ENCODE data around the gene TEX55. TPM values are rescaled to one million over a fixed set of nuclear protein-coding genes. Genes with fewer than 3 reads are reported as not detected.
"Not testable (repeated sequence)": the region's sequence is repeated elsewhere in the genome, so short reads cannot be mapped to it uniquely, and the experiment has no call there.

Gene TEX55
- total RNA-seq, 4 donors from 2014 or later, result not detected

DNA sequence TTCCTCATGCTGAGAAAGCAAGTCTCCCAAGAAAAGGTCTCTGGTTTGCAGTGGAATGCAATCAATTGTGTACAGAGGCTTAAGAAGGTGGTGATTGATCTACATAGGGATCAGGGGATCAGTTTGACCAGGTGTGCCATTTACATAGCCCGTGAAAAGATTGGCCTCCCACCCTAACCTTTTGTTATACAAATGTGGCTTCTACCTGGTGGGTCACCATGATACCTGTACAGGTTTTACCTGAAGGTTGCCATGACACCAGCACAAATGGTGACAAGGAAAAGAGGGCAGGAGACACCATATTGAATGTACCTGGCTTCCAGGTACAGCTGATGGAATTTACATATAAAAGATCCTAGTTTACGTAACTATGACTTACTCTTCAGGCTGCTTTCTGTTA lies 25.5 kb upstream of the TEX55 start:
- intact Hi-C loops (cut with DNase I), result no loop called here
- TF ChIP-seq, protein P1, sequence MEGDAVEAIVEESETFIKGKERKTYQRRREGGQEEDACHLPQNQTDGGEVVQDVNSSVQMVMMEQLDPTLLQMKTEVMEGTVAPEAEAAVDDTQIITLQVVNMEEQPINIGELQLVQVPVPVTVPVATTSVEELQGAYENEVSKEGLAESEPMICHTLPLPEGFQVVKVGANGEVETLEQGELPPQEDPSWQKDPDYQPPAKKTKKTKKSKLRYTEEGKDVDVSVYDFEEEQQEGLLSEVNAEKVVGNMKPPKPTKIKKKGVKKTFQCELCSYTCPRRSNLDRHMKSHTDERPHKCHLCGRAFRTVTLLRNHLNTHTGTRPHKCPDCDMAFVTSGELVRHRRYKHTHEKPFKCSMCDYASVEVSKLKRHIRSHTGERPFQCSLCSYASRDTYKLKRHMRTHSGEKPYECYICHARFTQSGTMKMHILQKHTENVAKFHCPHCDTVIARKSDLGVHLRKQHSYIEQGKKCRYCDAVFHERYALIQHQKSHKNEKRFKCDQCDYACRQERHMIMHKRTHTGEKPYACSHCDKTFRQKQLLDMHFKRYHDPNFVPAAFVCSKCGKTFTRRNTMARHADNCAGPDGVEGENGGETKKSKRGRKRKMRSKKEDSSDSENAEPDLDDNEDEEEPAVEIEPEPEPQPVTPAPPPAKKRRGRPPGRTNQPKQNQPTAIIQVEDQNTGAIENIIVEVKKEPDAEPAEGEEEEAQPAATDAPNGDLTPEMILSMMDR (IDR thresholded peaks at IDR 0.05), result no peak
- no peak for TF ChIP-seq POLR2A (IDR thresholded peaks at IDR 0.05)
- Histone ChIP-seq H3K4me1 (no peaks in the 10 kb centered on the region), H3K36me3 (no peaks in the 10 kb centered on the region), H3K4me3 (no peak overlapping the region), H3K27me3 (no peaks in the 10 kb centered on the region), H3K9me3 (peaks cover 0 to 27% (median 13%) of the 10 kb centered on the region in 3 donors), H3K27ac (no peak overlapping the region)
- 47 to 70% methylated on average over 2 of the region's 2 CpGs for WGBS, 2 donors
- no peak for DNase-seq

DNA sequence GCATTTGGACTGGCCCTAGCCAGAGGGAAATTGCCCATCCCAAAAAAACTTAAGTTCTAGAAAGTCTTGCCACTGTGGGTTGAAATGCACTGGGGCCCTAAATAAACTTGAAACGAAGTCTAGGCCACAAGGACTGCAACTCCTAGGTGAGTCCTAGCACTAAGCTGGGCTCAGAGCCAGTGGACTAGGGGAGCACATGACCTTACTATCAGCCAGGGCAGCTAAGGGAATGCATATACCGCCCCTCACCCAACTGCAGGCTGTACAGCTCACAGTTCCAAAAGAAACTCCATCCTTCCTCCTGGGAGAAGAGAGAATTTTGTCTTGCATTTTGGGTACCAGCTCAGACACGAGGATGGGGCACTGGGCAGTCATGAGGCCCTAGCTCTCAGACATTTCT lies 23.6 kb upstream of the TEX55 start:
- Histone ChIP-seq H3K4me1 (no peaks in the 10 kb centered on the region), H3K27ac (no peak overlapping the region), H3K27me3 (no peaks in the 10 kb centered on the region), H3K9me3 (peaks cover 0 to 22% (median 9%) of the 10 kb centered on the region in 3 donors), H3K36me3 (no peaks in the 10 kb centered on the region), H3K4me3 (no peak overlapping the region)
- DNase-seq, result no peak
- intact Hi-C loops (cut with DNase I), result no loop called here
- 33% methylated on average over 2 to 3 of the region's 3 CpGs for WGBS, 2 donors
- TF ChIP-seq POLR2A (IDR thresholded peaks at IDR 0.05), result no peak
- TF ChIP-seq, protein P1 (IDR thresholded peaks at IDR 0.05), result no peak

DNA sequence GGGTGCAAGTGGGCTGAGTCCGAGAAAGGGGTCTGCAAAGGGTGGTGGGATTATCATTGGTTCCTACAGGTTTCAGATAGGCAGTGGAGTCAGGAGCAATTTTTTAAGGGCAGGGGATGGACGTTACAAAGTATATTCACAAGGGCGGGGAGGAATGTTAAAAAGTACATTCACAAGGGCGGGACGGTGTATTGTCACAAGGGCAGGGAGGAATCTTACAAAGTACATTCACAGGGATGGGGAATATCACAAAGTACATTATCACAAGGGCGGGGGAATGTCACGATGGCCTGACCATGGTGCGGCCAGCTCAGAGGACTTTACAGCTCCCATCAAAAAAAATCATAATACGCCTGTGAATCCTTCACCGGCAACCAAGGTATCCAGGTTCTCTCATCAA lies 20.6 kb upstream of the TEX55 start:
- Histone ChIP-seq H3K36me3 (no peaks in the 10 kb centered on the region), H3K4me1 (no peaks in the 10 kb centered on the region), H3K9me3 (no peaks in the 10 kb centered on the region), H3K27me3 (no peaks in the 10 kb centered on the region), H3K4me3 (no peak overlapping the region), H3K27ac (no peak overlapping the region)
- no peak for TF ChIP-seq POLR2A (IDR thresholded peaks at IDR 0.05)
- DNase-seq, result no peak
- intact Hi-C loops (cut with DNase I), result no loop called here
- WGBS, 2 donors, result 88 to 91% methylated on average over 10 of the region's 10 CpGs

DNA sequence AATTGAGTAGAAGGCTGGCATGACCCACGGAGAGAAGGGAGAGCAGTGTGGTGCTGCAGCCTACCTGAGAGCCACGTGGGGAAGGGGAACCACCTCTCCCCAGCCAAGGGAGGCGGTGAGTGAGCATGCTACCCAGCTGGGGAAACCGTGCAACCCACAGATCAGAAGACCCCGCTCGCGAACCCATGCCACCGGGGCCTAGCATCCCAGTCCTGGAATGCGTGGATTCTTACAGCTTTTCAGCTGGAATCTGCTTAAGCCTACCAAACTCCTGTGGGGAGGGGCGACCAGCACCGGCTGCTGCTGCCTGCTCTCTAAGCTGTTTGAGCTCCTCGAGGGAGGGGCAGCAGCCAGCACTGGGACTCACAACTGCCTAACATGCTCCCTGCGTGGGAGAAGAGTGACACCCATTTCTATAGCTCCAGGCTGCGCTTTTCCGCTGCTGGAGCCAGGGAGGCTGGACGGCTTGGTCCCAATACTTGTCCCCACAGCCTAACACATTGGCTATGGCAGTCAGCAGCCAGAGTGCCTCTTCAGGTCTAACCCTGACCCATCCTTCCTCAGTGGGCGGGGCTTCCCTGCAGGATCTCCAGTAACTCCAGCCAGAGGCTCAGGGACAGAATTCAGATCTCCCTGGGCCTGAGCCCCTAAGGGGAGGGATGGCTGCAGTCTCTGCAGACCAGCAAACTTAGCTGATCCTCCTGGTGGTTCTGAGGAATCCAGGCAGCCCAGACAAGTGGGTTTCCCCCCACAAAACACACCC lies 20.0 kb upstream of the TEX55 start:
- H3K27me3 ChIP-seq, result no peaks in the 10 kb centered on the region
- WGBS, 2 donors, result 60 to 73% methylated on average over 3 to 10 of the region's 17 CpGs
- no peaks in the 10 kb centered on the region for H3K36me3 ChIP-seq
- TF ChIP-seq POLR2A (IDR thresholded peaks at IDR 0.05), result no peak
- TF ChIP-seq, protein P1 (IDR thresholded peaks at IDR 0.05), result no peak
- intact Hi-C loops (cut with DNase I), result no loop called here
- H3K4me3 ChIP-seq, result no peak overlapping the region
- no peak for DNase-seq
- no peak overlapping the region for H3K27ac ChIP-seq
- H3K9me3 ChIP-seq, result no peaks in the 10 kb centered on the region
- no peaks in the 10 kb centered on the region for H3K4me1 ChIP-seq

DNA sequence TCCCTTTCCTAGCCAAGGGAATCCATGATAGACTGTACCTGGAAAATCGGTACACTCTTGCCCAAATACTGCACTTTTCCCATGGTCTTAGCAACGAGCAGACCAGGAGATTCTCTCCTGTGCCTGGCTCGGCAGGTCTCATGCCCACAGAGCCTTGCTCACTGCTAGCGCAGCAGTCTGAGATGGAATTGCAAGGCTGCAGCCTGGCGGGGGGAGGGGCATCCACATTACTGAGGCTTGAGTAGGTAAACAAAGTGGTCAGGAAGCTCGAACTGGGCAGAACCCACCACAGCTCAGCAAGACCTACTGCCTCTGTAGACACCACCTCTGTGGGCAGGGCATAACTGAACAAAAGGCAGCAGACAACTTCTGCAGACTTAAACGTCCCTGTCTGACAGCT lies 15.7 kb upstream of the TEX55 start:
- DNase-seq; H3K4me1 ChIP-seq; H3K27me3 ChIP-seq; H3K27ac ChIP-seq; H3K4me3 ChIP-seq; H3K36me3 ChIP-seq; H3K9me3 ChIP-seq; intact Hi-C loops (cut with DNase I): not testable (repeated sequence)
- WGBS, 2 donors, result 21 to 44% methylated on average over 2 of the region's 7 CpGs

DNA sequence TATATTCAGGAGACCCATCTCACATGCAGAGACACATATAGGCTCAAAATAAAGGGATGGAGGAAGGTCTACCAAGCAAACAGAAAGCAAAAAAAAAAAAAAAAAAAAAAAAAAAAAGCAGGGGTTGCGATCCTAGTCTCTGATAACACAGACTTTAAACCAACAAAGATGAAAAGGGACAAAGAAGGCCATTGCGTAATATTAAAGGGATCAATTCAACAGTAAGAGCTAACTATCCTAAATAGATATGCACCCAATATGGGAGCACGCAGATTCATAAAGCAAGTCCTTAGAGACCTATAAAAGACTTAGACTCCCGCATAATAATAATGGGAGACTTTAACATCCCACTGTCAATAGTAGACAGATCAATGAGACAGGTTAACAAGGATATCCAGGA lies 13.7 kb upstream of the TEX55 start:
- DNase-seq; intact Hi-C loops (cut with DNase I); H3K4me1 ChIP-seq; H3K27ac ChIP-seq; H3K36me3 ChIP-seq; H3K27me3 ChIP-seq; H3K9me3 ChIP-seq; H3K4me3 ChIP-seq: not testable (repeated sequence)
- 87 to 96% methylated on average over 4 of the region's 4 CpGs for WGBS, 2 donors

DNA sequence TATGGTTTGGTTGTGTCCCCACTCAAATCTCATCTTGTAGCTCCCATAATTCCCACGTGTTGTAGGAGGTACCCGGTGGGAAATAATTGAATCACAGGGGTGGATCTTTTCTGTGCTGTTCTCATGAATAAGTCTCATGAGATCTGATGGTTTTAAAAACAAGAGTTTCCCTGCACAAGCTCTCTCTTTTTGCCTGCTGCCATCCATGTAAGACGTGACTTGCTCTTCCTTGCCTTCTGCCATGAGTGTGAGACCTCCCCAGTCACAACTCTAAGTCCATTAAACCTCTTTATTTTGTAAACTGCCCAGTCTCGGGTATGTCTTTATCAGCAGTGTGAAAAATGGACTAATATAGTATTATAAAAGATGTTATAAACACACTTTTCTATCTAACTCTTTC lies 6.6 kb upstream of the TEX55 start:
- intact Hi-C loops (cut with DNase I); H3K9me3 ChIP-seq; DNase-seq; H3K27me3 ChIP-seq; H3K27ac ChIP-seq; H3K36me3 ChIP-seq; H3K4me1 ChIP-seq; H3K4me3 ChIP-seq: not testable (repeated sequence)
- 66 to 78% methylated on average over 4 of the region's 4 CpGs for WGBS, 2 donors

Measured in esophagus squamous epithelium (tissue), 5 donors.